Stimulated activated CD8-positive, alpha-beta memory T cell treated with anti-CD3 and anti-CD28 coated beads, Interleukin-7, amount 100 ng/mL, for 4 hours (primary cell): ENCODE measurements around the gene FLOT2.
"Not testable (repeated sequence)": the region's sequence is repeated elsewhere in the genome, so short reads cannot be mapped to it uniquely, and the experiment has no call there.

Source experiments
- DNase-seq, 2 donors: peaks; one replicate each; pipeline ENCODE4 v3.0.0-alpha.2; 2020; ENCODE audit warnings: low read depth in 2 of 2

FLOT2 gene

DNA sequence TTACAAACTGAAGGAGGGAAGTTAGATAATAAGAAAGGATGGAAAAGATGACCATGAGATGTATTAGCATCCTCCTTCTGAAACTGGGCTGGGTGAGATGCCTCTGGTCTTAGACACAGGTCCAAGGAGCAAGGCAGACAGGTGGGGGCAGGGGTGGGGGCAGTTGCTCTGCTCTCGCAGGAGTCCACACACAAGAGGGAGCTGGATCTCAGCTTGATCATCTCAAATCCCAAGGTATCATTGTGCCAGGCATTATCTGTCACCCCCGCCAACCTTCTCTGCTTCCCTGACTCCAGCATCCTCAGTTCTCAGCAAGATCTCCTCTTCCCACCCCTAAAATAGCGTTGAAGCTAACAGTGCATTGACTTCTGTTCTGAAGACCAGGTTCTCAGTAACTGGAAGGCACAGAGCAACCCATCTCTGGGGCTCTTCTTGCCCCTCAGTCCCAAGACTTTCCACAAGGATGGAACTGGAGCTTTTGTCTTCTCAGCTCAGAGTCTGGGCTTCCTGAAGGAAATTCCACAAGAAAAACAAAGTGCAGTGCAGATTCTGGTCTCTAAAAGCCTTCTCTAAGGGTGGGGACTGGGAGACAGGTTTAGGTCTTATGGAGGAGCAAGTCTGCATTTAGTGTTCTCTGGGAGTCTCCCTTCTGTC lies 1.6 kb downstream of the FLOT2 start:
- DNase-seq = no peak

DNA sequence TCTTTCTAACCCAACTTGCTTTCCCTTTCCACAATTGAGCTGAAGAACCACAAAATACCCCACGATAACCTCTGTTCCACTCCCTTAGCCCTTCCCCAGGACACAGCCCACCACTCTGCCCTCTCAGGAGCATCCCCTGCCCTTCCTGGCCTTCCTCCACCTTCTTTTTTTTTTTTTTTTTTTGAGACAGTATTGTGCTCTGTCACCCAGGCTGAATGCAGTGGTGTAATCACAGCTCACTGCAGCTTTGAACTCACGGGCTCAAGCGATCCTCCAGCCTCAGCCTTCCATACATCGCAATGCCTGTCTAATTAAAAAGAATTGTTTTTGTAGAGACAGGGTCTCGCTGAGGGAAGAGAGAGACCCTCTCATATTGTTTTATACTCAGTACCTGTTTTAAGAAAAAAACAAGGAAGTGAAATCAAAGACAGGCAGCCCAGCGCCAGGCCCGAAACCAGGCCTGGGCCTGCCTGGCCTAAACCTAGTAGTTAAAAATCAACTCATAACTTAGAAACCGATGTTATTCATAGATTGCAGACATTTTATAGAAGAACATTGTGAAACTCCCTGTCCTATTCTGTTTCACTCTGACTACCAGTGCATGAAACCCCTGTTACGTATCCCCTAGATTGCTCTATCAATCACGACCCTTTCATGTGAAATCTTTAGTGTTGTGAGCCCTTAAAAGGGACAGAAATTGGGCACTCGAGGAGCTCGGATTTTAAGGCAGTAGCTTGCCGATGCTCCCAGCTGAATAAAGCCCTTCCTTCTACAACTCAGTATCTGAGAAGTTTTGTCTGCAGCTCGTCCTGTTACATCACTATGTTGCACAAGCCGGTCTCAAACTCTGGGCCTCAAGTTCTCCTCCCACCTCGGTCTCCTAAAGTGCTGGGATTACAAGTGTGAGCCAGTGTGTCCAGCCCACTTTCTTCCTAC lies 4.0 kb downstream of the FLOT2 start:
- DNase-seq = not testable (repeated sequence)

DNA sequence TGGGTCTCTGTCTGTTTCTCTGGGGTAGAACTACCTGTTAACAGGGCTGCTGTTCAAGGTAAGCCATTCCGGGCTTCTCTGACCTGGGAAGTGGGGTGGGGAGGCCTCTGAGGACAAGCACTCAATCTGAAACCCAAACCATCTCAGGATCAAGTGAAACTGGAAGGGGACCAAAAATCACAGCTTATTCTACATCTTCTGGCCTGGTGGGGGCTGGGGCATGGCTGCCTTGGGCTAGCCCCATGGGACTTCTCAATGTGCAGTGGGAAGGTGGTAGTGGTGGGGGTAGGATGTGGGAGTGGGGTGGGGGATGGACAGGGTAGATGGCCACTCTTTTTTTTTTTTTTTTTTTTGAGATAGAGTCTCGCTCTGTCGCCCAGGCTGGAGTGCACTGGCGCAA lies 5.5 kb downstream of the FLOT2 start:
- DNase-seq = no peak

DNA sequence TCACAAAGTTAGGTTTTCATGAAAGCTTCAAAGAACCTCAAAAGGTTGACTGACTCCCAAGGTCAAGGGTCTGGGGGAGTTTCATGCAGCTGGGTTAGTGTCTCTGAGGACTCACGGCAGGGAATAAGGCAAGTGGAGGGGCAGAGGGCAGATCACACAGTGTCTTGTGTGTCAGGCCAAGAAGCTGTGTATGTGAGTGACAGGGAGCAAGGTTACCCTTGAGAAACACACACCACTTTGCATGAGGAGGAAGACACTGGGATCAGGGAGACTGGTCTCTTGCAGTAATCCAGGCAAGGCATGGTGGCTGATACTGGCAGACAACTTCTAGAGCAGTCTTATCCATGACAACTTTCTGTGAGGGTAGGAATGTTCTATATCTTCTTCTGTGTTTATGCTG lies 6.3 kb downstream of the FLOT2 start:
- no peak for DNase-seq

DNA sequence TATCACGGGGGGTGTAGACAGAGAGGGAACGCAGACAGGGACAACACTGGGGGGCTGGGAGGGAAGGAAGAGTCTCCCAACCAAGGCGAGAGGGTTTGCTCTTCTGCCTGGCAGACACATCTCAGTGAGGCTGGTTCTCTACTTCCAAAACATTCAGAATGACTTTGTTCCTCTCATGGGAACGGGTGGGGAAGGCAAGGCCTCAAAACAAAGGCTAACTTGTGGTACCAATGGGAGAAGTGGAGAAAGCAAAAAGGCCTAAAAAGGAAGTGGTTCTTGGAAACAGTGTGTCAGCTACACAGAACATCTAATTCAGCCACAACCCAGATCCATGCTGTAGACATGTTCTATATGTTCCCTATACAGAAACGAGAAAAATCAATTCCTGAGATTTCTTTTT lies 7.5 kb downstream of the FLOT2 start:
- no peak for DNase-seq

DNA sequence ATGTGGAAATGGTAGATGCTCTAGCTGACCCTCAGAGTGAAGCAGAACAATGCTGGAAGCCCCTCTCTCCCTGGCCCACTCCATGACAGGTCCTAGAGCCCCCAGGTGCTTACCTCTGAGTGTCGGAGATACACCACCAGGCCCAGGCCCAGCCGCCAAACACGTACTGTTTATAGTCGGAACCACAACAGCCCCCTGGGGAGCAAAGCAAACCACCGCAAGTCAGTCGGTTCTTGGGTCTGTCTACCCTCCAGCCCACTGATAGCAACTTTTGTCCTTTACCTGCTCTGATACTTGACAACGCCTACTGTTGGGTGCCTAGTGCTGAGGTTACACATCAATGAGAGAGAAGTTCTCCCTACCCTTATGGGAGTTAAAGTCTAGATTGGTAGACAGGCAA lies 8.7 kb downstream of the FLOT2 start:
- DNase-seq = no peak

DNA sequence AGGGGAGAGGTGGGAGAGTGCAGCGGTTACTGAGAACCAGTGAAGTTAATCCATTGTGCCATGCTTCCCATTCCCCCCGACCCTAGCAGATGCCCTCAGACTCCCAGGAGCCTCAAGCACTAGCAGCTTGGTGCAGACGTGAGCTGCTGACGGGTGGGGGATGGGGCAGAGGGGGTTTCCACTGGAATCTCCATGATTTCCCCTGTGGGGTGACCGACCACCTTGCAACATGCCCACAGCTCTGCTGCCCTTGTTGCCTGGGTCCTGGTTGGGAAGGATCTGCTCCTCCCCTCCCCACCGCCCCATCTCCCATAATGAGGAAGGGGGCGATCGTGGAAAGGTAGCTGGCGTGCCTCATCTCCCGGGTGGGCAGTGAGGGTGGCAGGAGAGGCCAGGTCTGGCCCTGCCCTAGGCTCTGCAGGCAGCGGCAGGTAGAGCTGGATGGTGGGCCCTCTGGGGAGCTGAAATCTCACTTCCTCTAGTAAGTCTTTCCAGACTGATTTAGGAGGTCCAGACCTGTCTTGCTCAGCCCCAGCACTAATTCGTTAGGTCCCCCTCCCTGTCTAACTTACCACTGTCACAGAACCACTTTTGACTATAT lies 9.6 kb downstream of the FLOT2 start:
- DNase-seq = no peak

DNA sequence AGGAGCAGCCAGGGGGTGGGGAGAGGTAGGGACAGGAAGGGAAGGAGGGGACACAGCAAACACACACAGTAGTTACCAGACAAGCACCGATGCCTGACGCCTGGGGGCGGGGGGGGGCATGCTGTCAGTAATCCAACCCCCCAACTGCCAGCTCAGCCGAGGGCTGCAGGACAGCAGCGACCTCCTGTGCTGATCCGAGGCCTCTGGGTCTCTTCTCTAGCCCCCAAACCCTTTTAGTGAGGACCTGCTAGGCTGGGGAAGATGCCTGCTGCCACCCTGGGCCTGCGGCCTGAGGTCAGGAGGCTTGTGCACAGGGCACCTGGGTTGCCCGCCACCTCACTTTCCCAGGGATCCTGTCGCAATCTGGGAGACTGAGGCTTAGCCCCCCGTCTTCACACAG lies 11.6 kb downstream of the FLOT2 start:
- DNase-seq = no peak

DNA sequence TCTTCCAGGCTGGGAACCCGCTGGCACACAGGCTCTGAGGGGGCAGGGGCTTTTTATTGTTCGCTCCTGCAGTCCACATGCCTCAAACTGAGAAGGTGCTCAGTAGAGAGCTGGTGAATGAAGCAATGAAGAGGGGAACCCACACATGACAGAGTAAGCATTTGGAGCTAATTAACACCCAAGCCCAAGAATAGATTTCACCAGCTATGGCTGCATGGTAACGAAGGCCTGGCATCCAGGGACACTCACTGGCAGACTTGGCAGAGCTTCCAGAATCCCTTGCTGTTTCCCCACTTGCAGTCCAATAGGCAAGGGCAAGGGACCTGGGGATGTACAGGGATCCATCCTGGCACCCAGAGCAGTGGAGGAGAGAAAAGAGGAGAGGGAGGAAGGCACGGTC lies 12.2 kb downstream of the FLOT2 start:
- DNase-seq = no peak

DNA sequence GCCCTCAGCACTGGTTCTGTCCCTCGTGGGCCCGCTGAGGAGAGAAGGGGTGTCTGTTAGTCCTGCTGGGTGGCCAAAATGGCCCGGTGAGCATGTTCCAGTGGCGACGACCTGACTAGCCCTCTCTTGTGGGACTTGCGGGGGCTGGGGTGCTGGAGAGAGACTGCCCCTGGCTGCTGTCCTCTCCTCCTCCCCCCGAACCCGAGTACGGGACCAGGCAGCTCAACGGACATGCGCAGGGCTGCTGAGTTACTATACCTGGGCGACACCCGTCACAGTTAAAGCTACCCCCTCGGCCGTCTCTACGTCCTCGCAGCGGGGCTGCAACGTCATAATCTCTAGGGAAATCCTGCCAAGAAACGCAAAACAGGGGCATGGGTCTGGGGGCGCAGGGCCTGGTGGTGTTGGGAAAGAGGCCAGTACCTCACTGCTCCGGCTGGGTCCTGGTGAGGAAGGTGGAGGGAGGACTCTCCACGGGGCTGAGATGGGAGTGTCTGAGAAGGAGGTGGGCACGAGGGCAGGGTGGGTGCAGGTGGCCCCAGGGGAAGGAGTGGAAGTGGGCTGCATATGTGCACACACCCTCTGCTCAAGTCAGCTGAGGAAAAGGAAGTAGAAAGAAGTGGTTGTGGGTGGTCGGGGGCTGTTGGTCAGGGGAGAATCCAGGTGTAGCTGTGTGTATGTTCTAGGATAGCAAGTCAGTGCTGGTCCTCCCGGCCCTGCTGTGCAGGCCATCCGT lies 13.4 kb downstream of the FLOT2 start:
- no peak for DNase-seq

DNA sequence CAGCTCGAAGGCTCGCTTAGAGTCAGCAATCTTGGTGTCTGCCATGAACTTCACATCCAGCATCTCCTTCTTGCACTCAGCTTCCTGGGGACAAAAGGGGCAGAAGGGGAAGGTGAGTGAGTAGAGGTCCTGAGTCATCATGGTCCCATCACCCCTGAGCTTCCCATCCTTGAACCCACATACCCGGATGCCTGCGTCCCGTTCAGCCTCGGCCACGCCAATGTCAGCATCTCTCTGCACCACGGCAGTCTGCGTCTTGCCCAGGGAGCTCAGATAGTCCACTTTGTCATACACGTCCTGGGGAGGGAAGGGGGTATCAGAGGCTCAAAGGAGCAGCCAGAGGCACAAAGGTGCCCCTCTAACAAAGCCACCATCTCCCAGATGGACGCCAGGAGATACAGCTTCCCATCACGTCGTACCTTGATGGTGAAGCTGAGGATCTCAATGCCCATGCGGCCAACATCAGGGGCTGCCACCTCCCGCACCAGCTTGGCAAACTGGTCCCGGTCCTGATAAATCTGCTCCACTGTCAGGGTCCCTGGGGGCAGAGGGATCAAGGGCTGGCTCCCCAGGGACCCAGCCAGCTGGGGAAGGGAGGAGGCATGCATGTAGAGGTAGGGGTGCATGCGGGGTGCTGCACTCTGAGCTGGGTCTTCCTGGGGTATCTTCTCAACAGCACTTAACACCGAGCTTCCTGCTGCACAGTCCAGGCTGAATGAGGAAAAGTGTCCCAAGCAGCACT lies 15.2 kb downstream of the FLOT2 start:
- no peak for DNase-seq

DNA sequence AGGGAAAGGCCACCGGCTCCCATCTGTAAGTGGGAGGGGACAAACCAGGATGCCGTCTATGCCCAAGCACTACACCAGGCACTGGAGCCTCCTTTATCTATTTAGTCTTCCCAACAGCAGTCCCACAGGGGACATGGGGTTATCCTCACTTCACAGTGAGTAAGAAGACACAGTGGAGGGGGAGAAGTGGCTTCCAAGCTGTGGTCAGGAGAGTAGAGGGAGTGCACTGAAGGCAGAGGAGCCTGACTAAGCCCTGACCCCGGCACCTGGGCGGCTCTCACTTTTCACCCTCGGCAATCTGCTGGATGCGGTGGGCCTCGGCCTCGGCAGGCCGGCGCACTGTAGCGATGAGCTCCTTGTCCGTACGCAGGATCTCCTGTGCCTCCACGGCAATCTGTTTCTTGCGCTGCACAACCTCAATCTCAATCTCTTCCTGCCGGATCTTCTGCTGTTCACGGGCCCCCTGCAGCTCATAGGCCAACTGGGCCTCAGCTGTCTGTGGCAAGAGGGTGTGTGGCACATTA lies 15.9 kb downstream of the FLOT2 start:
- DNase-seq = no peak

DNA sequence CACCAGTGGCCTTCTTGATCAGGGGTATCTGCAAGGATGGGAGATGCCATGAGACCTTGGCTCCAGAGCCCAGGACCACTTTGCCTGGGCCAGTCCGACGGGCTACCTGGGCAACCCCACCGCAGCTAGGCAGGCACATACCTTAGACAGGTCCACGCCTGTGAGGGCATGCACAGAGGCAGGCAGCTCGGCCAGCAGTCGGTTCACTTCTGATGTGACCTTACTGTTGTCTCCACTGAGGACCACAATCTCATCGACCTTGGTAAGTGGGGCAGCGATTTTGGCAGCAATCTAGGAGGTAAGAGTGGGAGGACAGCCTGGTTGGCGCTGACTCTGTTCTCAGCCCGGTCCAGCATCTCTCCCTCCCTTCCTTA lies 17.0 kb downstream of the FLOT2 start:
- DNase-seq = no peak

DNA sequence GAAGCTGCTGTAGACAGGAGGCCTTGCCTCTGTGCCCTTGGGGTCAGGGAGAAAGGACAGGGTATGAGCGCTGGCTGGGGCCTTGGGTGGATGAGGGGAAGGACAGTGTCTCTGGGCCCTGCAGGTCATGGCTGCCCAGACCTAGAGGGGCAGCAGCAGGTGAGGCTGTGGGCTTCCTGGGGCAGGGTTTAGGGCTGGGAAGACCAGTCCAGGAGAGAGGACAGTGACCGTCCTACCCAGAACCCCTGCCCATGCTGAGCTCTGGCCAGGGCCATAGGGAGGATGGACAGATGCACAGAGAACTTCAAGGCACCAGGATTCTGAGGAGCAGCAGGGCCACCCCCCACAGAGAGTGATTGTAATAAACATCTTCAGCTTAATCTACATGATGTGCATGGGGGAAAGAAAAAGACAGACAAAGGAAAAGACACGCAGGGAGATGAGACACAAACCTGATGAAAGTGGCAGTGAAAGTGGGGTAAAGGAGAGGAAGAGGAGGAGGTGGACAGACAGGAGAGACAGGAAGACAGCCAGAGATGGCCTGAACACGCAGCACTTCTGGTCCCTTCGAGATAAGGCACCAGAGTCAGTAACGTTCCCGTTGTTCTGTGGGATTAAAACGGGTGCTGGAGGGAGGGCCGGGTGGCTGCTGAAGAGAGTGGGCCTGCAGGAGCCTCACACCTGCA lies 17.5 kb downstream of the FLOT2 start:
- DNase-seq = no peak

DNA sequence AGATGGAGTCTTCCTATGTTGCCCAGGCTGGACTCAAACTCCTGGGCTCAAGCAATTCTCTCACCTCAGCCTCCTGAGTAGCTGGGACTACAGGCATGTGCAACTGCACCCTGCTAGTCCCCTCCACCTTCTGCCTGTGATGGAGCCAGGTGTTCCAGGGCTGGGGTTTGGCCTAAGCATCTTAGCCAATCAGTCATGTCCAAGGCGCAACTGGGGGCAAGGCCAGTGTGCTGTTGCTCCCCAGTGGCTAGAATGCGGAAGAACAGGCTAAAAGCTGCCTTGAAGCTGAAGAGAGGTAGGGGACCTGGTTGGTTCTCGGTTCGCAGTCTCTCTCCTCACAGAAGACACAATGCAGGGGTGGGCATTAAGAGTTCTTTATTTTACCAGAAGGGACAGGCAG lies 18.6 kb downstream of the FLOT2 start:
- no peak for DNase-seq

DNA sequence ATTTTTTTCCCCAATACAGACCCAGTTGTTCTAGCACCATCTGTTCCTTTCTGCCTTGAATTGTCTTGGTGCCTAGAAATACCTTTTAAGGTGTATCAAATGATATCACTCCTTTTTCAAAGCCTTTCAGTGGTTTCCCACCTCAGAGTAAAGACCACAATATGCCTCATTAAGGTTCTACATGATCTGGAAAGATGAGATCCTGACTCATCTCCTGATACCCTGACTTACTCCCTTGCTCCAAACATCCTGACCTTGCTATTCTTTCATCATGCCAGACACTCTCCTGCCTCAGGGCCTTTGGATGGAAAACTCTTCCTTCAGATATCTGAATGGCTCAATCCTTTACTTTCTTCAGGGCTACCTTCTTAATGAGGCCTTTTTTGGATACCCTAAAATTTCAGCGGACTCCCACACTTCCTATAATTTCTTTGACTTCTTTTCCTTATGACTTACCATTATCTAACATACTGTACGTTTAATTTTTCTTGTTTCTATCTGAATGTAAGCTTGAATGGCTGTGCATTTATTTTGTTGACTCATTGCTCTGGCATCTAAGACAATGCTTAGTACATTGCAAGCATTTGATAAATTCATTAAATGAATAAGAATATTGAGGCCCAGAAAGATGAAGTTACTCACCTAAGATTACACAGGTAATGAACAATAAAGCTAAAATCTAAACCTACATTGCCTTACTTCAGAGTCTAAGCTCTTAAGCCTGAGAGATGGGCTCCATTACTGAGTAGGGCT lies 19.2 kb downstream of the FLOT2 start:
- DNase-seq = no peak

DNA sequence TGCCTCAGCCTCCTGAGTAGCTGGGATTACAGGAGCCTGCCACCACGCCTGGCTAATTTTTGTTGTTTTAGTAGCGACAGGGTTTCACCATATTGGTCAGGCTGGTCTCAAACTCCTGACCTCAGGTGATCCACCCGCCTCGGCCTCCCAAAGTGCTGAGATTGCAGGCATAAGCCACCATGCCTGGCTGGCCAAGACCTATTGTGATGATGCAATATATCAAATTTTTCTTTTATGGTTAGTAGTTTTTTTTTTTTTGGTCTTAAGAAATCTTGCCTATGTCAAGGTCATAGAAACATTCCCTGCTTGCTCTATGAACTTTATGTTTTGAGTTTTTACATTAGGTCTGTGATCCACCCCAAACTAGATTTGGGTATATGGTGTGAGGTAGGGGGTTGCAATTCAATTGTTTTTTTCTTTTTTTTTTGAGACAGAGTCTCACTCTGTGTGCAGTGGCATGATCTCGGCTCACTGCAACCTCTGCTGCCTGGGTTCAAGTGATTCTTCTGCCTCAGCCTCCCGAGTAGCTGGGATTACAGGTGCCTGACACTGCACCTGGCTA lies 20.3 kb downstream of the FLOT2 start:
- not testable (repeated sequence) for DNase-seq

DNA sequence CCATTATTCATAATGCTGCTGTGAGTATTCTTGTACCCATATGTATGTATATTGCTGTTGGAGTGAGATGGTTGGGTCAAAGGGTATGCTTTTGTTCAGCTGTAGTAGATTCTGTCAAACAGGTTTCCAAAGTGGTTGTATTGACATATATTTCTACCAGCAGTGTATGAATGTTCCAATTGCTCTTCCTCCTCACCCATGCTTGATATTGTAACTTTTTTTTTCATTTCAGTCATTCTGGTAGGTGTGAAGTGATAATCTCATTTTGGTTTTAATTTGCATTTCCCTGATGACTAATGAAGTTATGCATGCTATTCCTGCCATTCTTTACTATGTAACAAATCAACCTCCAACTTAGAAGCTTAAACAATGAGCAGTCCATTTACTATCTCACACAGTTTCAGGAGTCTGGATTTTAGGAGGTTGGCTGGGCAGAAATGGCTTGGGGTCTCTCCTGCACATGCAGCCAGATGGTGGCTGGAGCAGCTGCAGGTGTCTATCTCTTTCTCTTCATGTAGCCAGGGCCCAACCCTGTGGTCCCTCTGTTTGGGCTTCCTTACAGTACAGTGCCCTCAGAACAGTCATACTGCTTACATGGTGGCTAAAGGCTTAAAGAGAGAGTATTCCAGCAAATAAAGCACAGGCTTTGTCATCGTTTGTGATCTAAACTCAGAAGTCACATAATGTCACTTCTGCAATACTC lies 21.5 kb downstream of the FLOT2 start:
- DNase-seq = no peak

DNA sequence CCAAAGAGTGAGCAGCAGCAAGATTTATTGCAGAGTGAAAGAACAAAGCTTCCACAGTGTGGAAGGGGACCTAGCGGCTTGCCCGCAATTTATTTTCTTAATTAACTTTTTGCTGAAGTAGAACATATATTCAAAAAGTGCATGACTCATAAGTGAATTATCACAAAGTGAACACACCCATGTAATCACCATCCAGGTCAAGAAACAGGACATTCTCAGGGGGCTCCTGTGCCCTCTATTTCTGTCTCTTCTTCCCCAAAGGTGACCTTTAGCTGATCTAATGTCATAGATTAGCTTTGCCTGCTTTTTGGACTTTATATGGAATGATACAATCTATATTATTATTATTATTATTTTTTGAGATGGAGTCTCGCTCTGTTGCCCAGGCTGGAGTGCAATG lies 22.8 kb downstream of the FLOT2 start:
- DNase-seq = no peak
